Tibial nerve (tissue), 4 donors: ENCODE data around the gene TMEM120A.

Experiments
- CTCF ChIP-seq, 5 experiments: fragments of 200-600 bp in 3 of 5; fragments of 450-650 bp in 2 of 5; sonication (generic) in 3 of 5; IDR thresholded peaks; one replicate each; pipeline ENCODE4 v1.5.1; 2016 to 2019; ENCODE audit warnings: antibody characterized with exemption in 5 of 5, mild to moderate bottlenecking in 3 of 5, moderate library complexity in 2 of 5
- EP300 ChIP-seq, 2 donors: sonication (generic); formaldehyde crosslinking; IDR thresholded peaks; one replicate each; pipeline ENCODE4 v1.6.1; 2017; ENCODE audit warnings: antibody characterized with exemption in 2 of 2, mild to moderate bottlenecking in 1 of 2
- POLR2A ChIP-seq, 2 donors: fragments of 450-650 bp; IDR thresholded peaks; one replicate each; pipeline ENCODE4 v1.6.1; 2017; ENCODE audit warnings: antibody characterized with exemption in 2 of 2, mild to moderate bottlenecking in 2 of 2, moderate library complexity in 2 of 2

GRCh38 chr7:75968012-75968411 is 26.4 kb downstream of the TMEM120A start:
- no peak for TF ChIP-seq CTCF (IDR thresholded peaks at IDR 0.05)
- TF ChIP-seq EP300 (IDR thresholded peaks at IDR 0.05), result no peak
- TF ChIP-seq POLR2A (IDR thresholded peaks at IDR 0.05), result no peak
